Putamen (tissue), 1 donor: Measurements from ENCODE around the gene RNF166.
"Not testable (repeated sequence)": the region's sequence is repeated elsewhere in the genome, so short reads cannot be mapped to it uniquely, and the experiment has no call there.

Experiments used
- DNase-seq: peaks from one replicate; pipeline ENCODE4 v3.0.0-alpha.2; 2016; ENCODE audit warnings: low spot score

Gene RNF166

DNA sequence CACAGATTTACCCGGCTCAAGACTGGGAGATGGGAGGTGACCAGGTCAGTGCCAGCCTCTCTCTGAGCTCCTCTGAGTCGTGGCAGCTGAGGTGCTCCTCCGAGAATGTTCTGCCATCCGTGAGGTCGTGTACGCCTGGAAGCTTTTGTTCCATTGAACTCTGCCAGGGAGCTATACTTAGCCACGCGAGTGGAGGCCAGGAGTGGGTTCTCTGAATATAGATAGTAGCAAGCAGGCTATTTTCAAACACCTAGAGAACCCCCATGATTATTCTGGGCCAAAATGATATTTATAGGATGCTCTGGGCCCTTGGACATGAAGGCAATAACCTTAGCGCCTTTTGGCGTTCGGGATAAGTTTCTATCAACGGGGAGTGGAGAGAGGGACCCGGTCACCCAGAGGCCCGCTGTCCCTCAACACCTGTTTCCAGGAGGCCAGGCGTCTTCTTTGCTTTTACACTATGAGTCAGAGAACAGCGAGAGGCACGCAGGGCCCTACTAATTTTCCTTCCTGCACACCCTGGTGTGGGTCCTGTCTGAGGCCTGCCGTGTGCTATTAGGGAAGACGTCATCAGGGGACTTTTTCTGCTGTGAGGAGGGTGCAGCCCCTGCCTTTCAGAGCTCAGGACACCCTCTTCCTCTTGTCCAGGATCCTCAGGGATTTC lies 32.4 kb downstream of the RNF166 start:
- no peak for DNase-seq

DNA sequence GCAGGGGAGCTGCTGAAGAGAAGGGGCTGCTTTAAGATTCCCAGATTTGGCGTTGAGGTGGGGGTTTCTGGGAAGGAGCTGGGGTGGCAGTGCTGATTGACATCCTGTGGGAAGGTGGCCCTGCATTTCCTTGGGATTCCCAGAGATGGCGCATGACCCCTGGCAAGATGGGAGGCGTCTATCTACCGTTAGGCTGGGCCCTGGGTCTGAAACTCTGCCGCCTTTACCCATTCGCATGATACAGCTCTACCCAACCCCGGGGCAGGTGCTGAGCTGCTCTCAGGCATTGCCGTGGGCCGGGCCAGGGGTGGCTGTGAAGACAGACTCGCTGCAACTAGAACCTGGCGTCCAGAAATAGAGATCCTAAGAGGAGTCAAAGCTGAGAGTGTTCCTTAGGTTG lies 33.4 kb downstream of the RNF166 start:
- no peak for DNase-seq

DNA sequence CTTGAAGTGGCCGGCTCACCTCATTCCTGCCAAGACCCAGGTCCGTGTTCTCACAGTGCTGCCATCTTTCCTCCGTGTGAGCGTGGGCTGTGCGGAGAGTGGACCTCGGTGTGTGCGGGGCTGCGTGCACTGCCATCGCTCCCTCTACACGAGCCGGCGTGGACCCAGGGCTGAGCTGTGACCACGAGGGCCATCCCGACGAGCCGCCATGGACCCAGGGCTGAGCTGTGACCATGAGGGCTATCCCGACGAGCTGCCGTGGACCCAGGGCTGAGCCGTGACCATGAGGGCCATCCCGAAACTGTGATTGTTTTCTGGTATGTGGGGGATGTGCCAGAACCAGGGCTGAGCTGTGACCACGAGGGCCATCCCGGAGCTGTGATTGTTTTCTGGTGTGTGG lies 34.4 kb downstream of the RNF166 start:
- no peak for DNase-seq

DNA sequence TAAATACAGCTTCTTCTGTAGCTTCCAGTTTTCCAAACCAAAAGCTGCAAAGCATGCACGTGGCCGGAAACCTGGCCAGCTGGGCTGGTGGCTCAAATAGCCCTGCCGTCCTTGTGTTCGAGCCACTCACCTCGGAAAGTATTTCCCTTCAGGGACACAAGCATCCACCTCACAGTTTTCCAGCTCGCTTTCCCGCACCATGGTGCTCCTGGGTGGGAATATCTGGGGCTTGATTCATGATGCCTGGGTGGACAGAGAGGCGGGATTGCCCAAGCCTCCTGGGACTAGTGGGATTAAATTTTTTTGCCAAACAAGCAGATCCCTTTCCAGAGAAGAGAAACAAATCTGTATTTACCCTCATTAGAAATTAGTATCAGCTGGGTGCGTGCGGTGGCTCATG lies 36.2 kb downstream of the RNF166 start:
- no peak for DNase-seq

DNA sequence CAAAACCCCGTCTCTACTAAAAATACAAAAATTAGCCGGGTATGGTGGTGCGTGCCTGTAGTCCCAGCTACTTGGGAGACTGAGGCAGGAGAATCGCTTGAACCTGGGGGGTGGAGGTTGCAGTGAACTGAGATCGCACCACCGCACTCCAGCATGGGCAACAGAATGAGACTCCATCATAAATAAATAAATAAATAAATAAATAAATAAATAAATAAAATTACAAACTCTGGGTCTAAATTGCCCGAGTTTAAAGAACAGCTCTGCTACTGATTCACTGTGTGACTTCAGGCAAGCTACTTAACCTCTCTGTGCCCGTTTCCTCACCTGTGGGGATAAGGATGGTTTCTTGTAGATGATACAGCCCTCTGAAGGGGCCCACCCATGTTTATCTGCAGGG lies 36.7 kb downstream of the RNF166 start:
- not testable (repeated sequence) for DNase-seq

DNA sequence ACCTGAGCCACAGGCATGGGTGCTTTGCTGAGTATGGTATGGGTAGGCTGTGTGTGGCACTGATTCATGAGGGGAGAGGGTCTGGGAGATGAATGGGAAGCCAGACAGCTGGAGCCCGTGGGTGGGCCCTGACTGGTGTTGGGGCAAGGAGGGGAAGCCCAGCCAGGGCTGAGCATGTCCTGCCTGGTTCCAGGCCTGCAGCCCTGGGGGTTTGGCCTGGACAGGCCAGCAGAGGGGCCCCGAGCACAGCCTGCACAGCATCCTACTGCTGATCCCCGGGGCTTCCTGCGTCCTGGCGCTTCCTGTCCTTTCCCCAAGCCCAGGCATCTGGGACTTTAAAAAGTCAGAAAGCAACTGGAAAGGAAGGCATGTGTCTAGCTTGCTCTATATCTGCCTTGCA lies 38.7 kb downstream of the RNF166 start:
- no peak for DNase-seq

DNA sequence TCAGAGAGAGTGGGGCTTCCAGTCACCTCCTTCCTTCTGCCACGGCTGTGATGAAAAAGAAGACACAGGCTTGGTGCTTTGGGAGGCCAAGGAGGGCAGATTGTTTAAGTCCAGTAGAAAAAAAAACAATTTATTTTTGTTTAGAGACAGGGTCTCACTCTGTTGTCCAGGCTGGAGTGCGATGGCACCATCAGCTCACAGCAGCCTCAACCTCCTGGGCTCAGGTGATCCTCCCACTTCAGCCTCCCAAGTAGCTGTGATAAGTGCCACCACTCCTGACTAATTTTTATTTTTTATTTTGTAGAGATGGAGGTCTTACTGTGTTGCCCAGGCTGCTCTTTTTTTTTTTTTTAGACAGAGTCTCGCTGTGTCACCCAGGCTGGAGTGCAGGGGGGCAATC lies 40.6 kb downstream of the RNF166 start:
- DNase-seq, result no peak

DNA sequence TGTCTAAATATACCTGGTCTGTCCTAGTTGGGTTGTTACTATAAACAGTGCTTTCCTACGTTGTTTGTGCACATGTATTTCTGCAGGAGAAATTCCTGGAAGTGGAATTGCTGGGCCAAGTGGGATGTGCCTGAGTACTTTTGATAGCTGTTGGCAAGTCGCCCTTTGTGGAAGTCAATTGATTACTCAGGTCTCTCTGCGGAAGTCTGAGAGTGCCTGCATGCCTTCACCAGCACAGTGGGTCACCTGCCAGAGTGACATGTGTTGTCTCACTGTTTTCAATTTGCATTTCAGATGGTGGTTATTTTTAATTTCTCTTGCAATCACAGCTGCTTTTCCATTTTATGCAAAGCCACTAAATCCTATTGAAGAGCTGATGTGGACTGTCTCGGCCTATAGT lies 41.1 kb downstream of the RNF166 start:
- DNase-seq, result no peak

DNA sequence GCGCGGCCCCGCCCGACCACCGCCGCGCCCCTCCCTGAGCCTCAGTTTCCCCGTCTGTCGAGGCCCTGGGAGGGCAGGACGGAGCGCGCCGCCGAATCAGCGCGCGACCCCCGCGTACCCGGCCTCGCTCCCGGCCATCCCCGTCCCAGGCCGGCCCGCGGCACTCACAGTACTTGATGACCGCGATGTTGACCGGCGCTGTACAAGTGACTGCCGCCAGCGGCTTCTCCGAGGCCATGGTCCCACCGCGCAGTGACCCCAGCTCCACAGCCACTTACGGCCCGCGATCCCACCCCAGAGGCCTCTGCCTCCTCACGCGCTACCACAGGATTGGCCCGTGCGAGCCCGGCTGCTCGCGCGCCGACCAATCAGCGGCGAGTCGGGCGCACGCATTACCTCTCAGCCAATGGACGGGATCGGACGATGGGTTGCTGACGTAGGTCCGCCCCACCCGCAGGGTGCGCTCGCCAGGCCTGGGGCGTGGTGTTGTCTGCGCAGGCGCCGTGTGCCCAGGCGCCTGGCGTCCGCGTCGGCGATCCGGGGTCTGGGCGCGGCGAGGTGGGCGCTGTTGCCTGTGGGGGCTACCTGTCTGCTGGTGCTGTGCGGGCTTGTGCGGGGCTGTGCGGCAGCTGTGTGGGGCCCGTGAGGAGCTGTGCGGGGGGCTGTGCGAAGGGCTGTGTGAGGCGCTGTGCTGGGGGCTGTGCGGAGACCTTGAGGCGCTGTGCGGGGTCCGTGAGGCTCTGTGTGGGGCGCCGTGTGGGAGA lies 43.2 kb downstream of the RNF166 start, which contains the start of gene MVD:
Gene MVD (minus strand): TSS at position 249 of the 764 bp plus-strand sequence. CDS start 11 bp downstream, at position 238.
- peak; percentile 98 for DNase-seq

DNA sequence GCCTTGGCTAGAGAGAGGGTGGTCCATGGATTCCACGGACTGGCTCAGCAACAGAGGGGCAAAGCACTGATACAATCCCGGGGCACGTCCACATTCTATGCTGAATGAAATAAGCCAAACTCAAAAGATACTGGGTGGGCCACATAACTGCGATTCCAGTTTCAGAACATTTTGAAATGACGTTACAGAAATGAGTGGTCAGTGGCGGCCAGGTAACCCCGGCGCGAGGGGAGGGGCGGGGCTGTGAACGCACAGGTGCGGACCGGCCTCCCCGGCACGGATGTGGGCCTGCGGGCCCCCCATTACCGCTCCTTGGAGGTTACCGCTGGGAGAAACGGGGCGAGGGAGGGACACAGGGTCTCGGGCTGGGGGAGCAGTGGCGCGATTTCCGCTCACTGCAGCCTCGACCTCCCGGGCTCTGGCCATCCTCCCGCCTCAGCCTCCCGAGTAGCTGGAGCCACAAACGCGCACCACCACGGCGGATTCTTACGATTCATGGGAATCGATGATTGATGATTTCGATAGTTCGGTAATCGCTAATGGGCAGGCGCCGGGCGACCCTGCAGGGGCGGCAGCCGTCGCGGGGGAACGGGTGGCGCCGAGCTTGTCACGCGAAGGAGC lies 43.9 kb downstream of the RNF166 start:
- DNase-seq, result no peak

DNA sequence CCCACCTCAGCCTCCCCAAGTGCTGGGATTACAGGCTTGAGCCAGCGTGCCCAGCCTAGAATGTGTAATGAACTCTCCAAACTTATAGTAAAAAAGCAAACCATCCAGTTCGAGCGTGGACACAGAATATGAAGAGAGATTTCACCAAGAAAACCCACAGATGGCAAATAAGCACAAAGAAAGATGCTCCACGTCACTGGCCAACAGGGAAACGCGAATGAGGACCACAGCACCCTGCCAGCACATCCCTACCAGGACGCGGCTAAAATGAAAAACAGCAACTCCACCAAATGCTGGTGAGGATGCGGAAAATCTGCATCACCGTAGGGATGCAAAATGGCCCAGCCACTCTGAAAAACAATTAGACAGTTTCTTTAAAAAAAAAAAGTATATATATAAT lies 44.7 kb downstream of the RNF166 start:
- DNase-seq, result no peak

DNA sequence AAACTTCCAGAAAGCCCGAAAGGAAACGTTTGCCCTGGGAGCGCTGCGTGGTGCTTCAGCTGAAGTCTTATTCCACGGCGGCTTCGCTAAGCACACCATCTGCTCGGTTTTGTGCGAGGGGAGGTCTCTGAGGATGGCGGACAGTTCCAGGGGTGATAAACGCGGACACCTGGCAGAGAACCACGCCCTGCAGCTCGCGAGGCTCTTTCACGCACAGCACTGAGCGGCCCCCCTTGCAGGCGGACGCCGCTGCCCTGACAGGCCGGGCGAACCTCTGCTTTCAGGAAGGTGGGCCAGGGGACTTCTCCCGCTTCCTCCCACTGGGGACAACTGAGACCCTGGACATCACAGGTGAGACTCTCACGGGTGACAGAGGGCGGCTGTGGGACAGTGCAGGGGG lies 47.0 kb downstream of the RNF166 start:
- no peak for DNase-seq

DNA sequence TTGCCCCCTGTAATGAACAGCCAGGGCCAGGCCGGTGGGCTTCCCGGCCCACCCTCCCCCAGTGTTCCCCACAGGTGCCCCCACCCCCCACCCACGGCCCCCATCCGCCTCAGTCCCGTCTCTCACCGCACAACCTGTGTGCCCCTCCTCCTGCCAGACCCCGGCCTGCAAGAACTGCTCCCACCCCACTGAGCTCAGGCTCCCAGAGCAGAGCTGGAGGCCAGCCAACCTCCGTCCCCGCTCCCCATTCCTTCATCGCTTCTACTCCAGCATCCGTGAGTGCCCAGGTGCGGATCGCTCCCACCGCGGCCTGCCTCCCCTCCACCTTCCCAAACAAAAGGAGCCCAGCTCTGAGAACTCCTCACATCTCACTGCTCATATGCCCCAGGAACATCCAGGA lies 47.5 kb downstream of the RNF166 start:
- DNase-seq, result no peak

DNA sequence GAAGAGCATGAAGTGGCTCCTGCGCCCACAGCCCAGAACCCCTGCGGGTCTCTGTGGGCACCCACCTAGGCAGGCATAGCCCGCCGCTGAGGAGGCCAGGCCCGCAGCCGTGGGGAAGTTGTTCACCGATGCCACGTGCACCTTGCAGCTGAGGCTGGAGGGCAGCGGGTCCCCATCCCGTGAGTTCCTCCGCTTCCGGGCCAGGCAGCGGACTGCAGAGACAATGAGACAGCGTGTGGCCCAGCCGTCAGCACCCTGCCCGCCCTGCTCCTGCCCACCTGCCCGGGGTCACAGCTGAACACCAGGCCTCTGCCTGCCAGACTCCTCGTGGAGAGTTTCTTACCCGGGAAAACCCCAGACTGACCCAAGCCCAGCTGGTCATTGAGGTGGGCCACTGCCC lies 48.8 kb downstream of the RNF166 start:
- DNase-seq, result no peak

DNA sequence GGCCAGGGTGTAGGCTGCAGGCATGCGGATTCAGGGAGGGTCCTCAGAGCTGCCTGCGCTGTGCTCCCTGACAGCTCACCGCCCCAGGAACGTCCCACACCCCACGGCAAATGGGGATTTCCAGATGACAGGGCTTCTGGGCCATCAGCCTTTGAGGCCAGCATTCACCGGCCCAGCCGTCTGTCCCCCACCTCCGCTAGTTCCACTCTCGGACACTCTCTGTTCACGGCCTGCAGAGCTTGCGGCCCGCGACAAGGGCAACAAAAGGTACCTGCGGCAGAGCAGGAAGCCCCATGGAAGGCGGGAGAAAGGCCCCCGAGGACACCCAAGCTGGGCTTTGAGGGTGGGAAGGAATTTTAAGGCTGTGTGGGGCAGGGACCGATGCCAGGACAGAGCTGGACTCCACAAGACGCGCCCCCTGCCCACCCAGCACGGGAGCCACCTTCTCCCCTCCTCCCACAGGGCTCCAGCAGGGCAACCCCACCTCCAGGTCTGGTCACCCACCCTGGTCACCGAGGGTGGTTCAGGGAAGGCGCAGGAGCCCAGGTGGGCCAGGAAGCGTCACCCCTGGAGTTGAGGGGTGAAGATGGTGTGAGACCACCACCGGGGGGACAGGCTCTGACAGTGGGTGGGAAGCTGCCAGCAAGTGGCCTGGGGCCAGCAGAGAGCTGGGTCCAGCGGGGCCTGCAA lies 49.8 kb downstream of the RNF166 start:
- no peak for DNase-seq

DNA sequence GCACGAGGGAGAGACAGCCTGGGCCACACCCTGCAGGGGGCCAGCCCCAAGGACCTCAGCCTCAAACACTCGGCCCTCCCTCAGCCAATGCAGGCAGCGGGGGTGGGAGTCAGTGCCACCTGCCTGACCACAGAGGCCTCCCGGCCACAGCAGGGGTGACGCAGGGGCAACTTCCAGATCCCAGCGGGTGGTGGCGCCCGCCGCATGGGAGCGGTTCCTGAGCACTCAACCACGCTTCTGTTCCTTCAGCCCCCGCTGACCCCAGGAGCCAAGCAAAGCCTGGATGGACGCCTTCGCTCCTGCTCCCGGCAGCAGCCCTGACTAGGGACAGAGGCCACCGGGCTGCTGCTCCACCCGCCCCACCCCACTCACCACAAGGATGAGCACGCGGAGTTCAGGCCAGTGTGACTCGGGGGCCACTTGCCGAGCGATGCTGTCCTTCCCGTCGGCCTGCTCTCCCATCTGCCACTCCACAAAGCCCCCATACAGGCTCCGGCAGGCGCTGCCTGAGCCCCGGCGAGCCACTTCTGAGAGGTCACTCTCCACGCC lies 50.4 kb downstream of the RNF166 start:
- no peak for DNase-seq

DNA sequence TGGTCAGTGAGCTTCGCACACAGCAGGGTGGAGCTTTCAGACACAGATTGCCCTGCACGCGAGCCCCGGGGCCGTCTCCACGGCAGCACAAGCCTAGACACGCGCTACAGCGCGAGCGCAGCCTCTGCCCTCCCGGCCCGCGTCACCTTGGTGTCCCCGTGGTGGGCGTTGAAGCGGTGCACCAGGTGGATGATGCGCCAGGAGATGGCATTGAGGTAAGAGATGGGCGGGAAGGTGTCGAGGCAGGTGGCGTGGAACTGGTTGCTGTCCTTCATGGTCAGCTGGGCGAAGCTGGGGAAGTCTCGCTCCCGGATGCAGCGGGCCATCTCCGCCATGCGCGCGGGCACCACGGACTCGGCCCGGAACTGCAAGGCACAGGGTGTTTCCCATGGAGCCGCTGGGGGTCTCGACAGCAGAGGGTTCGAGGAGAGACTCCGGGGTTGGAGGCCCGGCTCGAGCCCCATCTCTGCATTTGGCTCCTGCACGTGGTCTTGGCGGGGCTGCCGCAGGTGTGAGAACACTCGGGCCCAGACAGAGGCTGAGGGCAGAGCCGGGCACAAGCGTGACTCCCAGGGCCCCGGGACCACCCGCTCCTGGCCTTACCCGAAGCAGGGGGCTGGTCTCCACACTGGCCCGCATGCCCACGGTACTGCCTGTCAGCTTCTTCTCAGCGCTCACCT lies 51.0 kb downstream of the RNF166 start:
- no peak for DNase-seq

DNA sequence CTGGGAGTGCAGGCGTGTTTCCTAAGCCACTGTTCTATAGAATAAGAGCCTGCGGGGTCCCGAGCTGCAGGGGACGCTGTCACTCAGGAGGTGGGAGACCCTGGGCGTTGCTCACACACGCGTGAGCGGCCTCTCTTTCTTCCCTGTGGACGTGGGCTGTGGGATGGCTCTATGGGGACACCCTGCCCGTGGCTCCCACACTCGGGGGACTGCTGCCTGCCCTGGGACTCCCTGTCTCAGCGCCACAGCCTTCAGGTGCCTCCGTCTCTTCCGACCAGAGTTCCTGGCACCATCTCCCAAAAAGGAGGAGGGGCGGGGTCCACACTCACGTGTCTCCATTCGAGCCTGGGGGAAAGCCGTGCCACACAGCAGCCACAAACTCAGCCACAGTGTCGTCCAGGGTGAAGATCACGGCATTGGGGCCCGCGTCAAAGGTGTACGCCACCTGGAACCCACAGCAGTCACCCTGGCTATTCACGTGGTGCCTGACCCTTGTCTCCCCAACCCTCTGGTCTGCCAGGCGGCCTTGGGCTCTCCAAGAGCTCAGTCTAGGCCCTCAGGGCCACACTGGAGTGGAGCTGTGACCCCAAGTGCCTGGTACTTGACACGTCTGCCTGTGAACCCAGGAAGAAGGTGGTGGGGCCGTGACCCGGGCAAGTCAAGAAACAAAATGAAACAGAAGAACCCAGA lies 51.7 kb downstream of the RNF166 start:
- DNase-seq, result no peak

DNA sequence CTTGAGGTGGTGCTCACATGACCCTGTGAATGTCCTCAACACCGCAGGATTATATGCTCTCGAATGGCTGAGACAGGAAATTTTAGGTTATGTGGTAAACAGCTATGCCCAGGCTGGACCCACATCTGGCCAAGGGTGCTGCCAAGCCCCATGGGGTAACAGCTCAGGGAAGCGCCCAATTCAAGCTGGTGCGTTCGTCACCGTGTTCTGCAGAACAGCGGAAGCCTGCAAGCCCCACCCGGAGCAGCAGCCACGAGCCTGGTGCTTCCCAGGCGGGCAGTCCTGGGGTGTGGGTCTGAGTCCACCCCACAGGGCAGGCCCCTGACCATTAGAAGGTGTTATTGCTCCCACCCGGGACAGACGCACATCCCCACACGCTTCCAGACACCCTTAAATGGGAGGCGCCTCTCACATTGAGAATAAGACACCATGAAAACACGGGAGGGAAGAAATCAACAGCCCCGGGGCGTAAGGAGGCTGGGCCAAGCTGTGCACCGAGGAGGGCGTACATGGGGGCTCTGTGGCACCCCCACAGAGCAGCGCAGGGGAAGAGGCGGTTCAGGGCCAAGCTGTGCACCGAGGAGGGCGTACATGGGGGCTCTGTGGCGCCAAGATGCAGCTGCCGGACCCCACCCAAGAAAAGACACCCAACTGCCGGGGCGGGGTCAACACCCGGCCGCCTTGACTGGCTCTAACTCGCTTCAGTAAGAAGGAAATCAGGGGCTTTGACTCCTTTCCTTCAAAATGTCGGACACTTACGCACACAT lies 52.4 kb downstream of the RNF166 start:
- DNase-seq, result no peak

DNA sequence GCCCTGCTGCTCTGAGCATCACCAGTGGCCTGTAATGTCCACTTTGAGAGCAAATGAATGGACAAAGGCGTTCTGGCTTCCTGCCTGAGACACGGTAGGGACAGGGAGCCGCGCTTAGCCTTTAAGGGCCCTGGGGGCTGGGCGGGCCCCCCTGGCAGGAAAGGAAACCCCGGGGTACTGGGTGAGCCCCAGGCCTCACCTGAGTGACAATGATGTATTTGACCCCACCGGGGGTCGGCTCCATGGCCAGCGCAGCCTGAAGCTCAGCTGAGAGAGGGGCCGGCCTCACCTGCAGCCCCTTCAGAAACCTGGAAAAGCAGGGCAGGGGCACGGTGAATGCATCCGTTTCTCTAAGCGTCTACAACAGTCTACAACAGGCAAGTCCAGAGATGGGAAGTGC lies 53.1 kb downstream of the RNF166 start:
- no peak for DNase-seq

DNA sequence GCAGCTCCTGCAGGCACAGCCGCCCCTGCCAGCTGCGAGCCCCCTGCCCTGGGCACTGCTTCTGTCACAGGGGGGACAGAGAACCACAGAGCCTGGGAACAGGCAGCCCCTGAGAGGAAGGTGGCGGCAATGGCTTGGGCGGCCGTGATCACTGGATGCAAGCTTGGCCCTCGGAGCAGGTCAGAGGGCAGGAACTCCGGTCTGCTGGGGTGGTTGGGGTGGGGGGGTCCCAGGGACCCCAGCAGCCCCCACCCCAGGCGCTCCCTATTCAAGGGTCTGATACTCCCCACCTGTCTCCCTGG lies 53.5 kb downstream of the RNF166 start:
- DNase-seq, result no peak
